ENCODE measurements around the gene ARHGEF10L.

DNA sequence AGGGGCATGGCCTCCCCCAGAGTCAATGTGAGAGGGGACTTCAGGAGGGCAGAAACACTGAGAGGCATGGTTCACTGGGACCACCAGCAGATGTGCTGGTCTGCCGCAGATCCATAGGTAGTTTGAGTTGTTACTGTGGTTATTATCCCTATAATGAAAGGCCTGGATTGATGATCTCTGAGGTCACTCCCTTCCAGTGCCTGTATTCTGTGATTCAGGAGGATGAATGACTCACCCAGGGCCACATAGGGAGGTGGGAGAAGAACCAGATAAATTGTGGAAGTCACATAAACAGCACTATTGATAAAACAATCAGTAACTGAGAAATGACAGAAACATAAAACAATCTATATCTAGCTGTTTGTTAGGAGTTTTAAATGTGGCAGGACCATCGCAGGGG is 193.0 kb downstream of the ARHGEF10L start:
- TF ChIP-seq, protein P1, sequence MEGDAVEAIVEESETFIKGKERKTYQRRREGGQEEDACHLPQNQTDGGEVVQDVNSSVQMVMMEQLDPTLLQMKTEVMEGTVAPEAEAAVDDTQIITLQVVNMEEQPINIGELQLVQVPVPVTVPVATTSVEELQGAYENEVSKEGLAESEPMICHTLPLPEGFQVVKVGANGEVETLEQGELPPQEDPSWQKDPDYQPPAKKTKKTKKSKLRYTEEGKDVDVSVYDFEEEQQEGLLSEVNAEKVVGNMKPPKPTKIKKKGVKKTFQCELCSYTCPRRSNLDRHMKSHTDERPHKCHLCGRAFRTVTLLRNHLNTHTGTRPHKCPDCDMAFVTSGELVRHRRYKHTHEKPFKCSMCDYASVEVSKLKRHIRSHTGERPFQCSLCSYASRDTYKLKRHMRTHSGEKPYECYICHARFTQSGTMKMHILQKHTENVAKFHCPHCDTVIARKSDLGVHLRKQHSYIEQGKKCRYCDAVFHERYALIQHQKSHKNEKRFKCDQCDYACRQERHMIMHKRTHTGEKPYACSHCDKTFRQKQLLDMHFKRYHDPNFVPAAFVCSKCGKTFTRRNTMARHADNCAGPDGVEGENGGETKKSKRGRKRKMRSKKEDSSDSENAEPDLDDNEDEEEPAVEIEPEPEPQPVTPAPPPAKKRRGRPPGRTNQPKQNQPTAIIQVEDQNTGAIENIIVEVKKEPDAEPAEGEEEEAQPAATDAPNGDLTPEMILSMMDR (IDR thresholded peaks at IDR 0.05) = no peak
- no peak for TF ChIP-seq POLR2A (IDR thresholded peaks at IDR 0.05)
